Activated T-helper 1 cell treated with anti-CD3 and anti-CD28 coated beads, Interleukin-12 subunit alpha, Interleukin-12 subunit beta, Interleukin-2, Interleukin-4 antibody, amounts not matched to agents 30 ng/mL and 10 ng/mL and 1 ng/mL, durations not matched to agents 14 hours and 24 hours and 36 hours (primary cell): ENCODE data around the gene HCFC1R1. TPM values are rescaled to one million over a fixed set of nuclear protein-coding genes. Genes with fewer than 3 reads are reported as not detected.

Experiments
- DNase-seq: peaks from one replicate; pipeline ENCODE4 v3.0.0; 2021; ENCODE audit warnings: low spot score
- H3K27ac Mint-ChIP-seq: one replicate; pipeline ENCODE4 v1.8.0; 2021; ENCODE audit warnings: mild to moderate bottlenecking, mixed read lengths
- H3K27me3 Mint-ChIP-seq: one replicate; pipeline ENCODE4 v1.8.0; 2022; ENCODE audit warnings: mild to moderate bottlenecking, moderate library complexity, mixed read lengths; ENCODE audit not compliant: insufficient read depth
- H3K36me3 Mint-ChIP-seq: one replicate; pipeline ENCODE4 v1.8.0; 2021; ENCODE audit warnings: low read depth, mixed read lengths
- H3K4me1 Mint-ChIP-seq: one replicate; pipeline ENCODE4 v1.8.0; 2021; ENCODE audit warnings: low read depth, mixed read lengths
- H3K4me3 Mint-ChIP-seq: one replicate; pipeline ENCODE4 v1.8.0; 2021; ENCODE audit warnings: mild to moderate bottlenecking, moderate library complexity, mixed read lengths
- H3K9me3 Mint-ChIP-seq: one replicate; pipeline ENCODE4 v1.8.0; 2021; ENCODE audit warnings: mixed read lengths
- intact Hi-C: fragments of 100-400 bp; cut with micrococcal nuclease; formaldehyde crosslinking; loops from one replicate; pipeline ENCODE4 v1.15.1; 2024
- total RNA-seq: library from RNA; stranded (reverse); gene quantifications from 2 replicates; pipeline ENCODE4 v1.2.3, GENCODE V29; 2022

The HCFC1R1 gene
- total RNA-seq, 1 donor from 2014 or later: 30.0 TPM

GRCh38 chr16:3026609-3027488 lies 3.1 kb upstream of the HCFC1R1 start:
- no peak for DNase-seq
- Mint-ChIP-seq H3K4me1 (peaks cover 37% of the 10 kb centered on the region), H3K9me3 (no peaks in the 10 kb centered on the region), H3K36me3 (peaks cover 17% of the 10 kb centered on the region), H3K27me3 (peaks cover 9% of the 10 kb centered on the region), H3K27ac (no peak overlapping the region), H3K4me3 (no peak overlapping the region)
- intact Hi-C loops: no loop called here

GRCh38 chr16:3026003-3026378 lies 2.2 kb upstream of the HCFC1R1 start:
- Mint-ChIP-seq H3K36me3 (peaks cover 15% of the 10 kb centered on the region), H3K4me1 (peaks cover 44% of the 10 kb centered on the region), H3K9me3 (no peaks in the 10 kb centered on the region), H3K4me3 (no peak overlapping the region), H3K27ac (no peak overlapping the region), H3K27me3 (peaks cover 6% of the 10 kb centered on the region)
- DNase-seq: no peak
- intact Hi-C loops: no loop called here

DNA sequence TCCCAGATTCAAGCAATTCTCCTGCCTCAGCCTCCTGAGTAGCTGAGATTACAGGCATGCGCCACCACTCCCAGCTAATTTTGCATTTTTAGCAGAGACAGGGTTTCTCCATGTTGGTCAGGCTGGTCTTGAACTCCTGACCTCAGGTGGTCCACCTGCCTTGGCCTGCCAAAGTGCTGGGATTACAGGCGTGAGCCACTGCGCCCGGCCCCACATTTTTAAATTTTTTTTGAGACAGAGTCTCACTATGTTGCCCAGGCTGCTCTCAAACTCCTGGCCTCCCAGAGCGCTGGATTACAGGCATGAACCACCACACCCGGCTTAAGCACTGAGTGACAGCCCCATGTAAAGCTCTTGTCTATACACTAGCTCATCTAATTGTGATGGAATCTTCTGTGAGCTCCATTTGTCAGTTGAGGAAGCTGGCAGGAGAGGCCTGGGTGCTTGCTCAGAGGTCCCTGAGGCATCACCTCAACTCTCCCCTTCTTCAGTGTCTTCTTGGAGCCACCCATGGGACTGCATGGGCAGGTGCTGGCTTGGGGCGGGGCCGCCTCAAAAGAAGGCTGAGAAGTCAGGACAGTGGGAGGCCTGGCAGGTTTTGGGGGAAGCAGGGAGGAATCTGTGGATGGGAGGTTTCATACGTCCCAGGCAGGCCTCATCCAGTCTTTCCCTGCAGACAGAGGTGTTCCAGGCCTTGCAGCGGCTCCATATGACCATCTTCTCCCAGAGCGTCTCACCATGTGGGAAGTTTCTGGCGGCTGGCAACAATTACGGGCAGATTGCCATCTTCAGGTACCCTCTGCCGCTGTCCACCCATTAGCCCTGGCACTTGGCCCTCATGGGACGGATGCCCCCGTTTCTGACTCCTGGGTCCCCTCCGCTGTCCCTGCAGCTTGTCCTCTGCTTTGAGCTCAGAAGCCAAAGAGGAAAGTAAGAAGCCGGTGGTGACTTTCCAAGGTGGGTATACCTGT lies 1.6 kb upstream of the HCFC1R1 start:
- Mint-ChIP-seq H3K27me3 (peaks cover 5% of the 10 kb centered on the region), H3K4me3 (no peak overlapping the region), H3K4me1 (peaks cover 44% of the 10 kb centered on the region), H3K36me3 (peaks cover 15% of the 10 kb centered on the region), H3K27ac (no peak overlapping the region), H3K9me3 (no peaks in the 10 kb centered on the region)
- intact Hi-C loops: no loop called here
- no peak for DNase-seq

GRCh38 chr16:3023415-3023668 lies 400 bp downstream of the HCFC1R1 start:
- DNase-seq: no peak
- Mint-ChIP-seq H3K27me3 (peaks cover 3% of the 10 kb centered on the region), H3K4me1 (peaks cover 35% of the 10 kb centered on the region), H3K36me3 (peaks cover 15% of the 10 kb centered on the region), H3K27ac (peak overlapping the region; percentile 91), H3K9me3 (no peaks in the 10 kb centered on the region), H3K4me3 (peak overlapping the region; percentile 84)
- intact Hi-C loops: loop anchor here (2.0 kb wide), 2 partner anchors 55 to 119 kb away; partner anchors contain the start of gene PAQR4

GRCh38 chr16:3022684-3023414 lies 893 bp downstream of the HCFC1R1 start:
- peaks cover 5% of the 10 kb centered on the region for H3K27me3 Mint-ChIP-seq
- H3K36me3 Mint-ChIP-seq: peaks cover 15% of the 10 kb centered on the region
- H3K4me3 Mint-ChIP-seq: peak overlapping the region; percentile 84
- no peak for DNase-seq
- H3K9me3 Mint-ChIP-seq: no peaks in the 10 kb centered on the region
- peaks cover 35% of the 10 kb centered on the region for H3K4me1 Mint-ChIP-seq
- peak overlapping the region; percentile 91 for H3K27ac Mint-ChIP-seq
- intact Hi-C loops: loop anchor here (1.0 to 2.0 kb wide), 3 partner anchors 54 to 241 kb away; partner anchors contain the start of gene PAQR4

DNA sequence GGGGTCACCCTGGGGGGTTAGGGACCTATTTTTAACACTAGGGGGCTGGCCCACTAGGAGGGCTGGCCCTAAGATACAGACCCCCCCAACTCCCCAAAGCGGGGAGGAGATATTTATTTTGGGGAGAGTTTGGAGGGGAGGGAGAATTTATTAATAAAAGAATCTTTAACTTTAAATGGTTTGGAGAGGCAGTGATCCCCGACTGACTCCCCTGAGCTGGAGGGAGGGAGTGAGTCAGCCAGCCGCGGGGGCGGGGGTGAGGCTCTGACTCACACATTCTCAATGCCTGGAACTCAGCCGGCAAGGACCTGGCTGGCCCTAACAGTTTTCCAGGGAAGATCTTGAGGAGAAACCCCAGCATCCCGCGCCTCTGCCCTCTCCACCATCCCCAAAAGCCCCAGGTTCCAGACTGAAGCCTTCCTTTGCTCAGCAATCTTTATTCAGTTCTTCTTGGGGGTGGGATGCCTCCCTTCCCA lies 1.5 kb downstream of the HCFC1R1 start:
- H3K27me3 Mint-ChIP-seq: peaks cover 6% of the 10 kb centered on the region
- H3K4me3 Mint-ChIP-seq: peak overlapping the region; percentile 84
- peak; percentile 73 for DNase-seq
- peak overlapping the region; percentile 91 for H3K27ac Mint-ChIP-seq
- intact Hi-C loops: loop anchor here (1.0 to 2.0 kb wide), 3 partner anchors 53 to 242 kb away; partner anchors contain the start of gene PAQR4
- H3K4me1 Mint-ChIP-seq: peaks cover 35% of the 10 kb centered on the region
- no peaks in the 10 kb centered on the region for H3K9me3 Mint-ChIP-seq
- H3K36me3 Mint-ChIP-seq: peaks cover 15% of the 10 kb centered on the region

DNA sequence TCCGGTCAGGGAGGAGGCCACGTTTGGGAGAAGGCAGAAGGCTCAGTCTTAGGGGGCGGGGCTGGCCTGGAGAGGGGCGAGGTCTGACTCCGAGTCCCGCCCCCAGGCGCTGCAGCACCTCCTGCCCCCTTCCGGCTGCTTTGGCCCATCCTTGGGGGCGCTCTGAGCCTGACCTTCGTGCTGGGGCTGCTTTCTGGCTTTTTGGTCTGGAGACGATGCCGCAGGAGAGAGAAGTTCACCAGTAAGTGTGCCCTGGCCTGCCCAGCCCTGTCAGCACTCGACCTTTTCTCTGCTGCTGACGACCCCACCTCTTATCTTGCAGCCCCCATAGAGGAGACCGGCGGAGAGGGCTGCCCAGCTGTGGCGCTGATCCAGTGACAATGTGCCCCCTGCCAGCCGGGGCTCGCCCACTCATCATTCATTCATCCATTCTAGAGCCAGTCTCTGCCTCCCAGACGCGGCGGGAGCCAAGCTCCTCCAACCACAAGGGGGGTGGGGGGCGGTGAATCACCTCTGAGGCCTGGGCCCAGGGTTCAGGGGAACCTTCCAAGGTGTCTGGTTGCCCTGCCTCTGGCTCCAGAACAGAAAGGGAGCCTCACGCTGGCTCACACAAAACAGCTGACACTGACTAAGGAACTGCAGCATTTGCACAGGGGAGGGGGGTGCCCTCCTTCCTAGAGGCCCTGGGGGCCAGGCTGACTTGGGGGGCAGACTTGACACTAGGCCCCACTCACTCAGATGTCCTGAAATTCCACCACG lies 2.1 kb downstream of the HCFC1R1 start:
- DNase-seq: peak; percentile 60
- Mint-ChIP-seq H3K4me1 (peaks cover 35% of the 10 kb centered on the region), H3K36me3 (peaks cover 14% of the 10 kb centered on the region), H3K27ac (peak overlapping the region; percentile 91), H3K9me3 (no peaks in the 10 kb centered on the region), H3K27me3 (peaks cover 12% of the 10 kb centered on the region), H3K4me3 (peak overlapping the region; percentile 84)
- intact Hi-C loops: loop anchor here (1.0 to 2.0 kb wide), 3 partner anchors 53 to 243 kb away; partner anchors contain the start of gene PAQR4

DNA sequence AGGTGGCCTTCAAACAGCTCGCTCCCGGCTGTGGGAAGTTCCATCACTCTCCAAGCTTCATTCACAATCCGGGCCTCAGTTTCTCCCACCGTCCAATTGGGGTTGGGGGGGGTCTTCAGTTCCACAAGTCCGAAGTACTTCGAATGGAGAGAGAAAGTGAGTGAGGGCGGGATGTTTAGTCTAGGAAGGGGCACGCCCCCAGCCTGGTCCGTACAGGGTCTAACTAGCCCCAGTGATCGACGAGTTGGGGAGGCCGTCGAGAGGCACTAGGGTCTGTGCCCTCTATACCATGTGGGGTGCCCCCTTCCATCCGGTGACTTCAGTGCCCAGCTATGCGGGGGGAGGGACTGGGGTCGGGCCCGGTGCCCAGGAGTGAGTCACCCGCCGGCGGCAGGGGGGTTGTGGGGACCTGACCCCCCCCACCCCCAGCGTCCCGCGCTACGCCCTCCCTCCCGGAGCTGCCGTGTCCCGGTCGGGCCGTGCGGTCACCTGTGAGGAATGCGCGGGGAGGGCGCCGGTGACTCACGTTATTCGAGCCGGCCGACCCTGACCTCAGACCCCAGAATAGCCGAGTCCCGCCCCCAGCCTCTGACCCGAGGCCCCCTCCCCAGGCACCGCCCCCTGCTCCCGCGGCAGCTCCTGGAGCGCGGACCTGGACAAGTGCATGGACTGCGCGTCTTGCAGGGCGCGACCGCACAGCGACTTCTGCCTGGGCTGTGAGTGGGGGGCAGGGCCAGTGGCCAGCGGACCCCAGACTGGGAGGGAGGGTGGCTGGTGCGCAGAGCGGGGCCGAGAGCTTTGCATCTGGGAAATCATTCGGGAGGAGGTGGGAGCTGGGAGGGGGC lies 2.9 kb downstream of the HCFC1R1 start:
- peak; percentile 27 for DNase-seq
- Mint-ChIP-seq H3K4me1 (peaks cover 35% of the 10 kb centered on the region), H3K36me3 (peaks cover 7% of the 10 kb centered on the region), H3K4me3 (peak overlapping the region; percentile 90), H3K27ac (peak overlapping the region; percentile 91), H3K27me3 (peaks cover 16% of the 10 kb centered on the region), H3K9me3 (no peaks in the 10 kb centered on the region)
- intact Hi-C loops: loop anchor here (1.0 kb wide), 2 partner anchors 7 to 18 kb away; no protein-coding TSS in a partner anchor

GRCh38 chr16:3020247-3020603 lies 3.5 kb downstream of the HCFC1R1 start, which contains the start of gene TNFRSF12A:
Gene TNFRSF12A, plus strand, starts transcription at chr16:3020368. Its CDS starts 30 bp downstream, at chr16:3020398.
- H3K27ac Mint-ChIP-seq: peak within 1 kb of the TSS; percentile 91
- peak; percentile 66 for DNase-seq
- peaks cover 16% of the 10 kb centered on the region for H3K27me3 Mint-ChIP-seq
- H3K9me3 Mint-ChIP-seq: no peaks in the 10 kb centered on the region
- peaks cover 2% of the 10 kb centered on the region for H3K36me3 Mint-ChIP-seq
- peaks cover 35% of the 10 kb centered on the region for H3K4me1 Mint-ChIP-seq
- intact Hi-C loops: loop anchor here (1.0 kb wide), 2 partner anchors 8 to 17 kb away; no protein-coding TSS in a partner anchor
- peak within 1 kb of the TSS; percentile 90 for H3K4me3 Mint-ChIP-seq

DNA sequence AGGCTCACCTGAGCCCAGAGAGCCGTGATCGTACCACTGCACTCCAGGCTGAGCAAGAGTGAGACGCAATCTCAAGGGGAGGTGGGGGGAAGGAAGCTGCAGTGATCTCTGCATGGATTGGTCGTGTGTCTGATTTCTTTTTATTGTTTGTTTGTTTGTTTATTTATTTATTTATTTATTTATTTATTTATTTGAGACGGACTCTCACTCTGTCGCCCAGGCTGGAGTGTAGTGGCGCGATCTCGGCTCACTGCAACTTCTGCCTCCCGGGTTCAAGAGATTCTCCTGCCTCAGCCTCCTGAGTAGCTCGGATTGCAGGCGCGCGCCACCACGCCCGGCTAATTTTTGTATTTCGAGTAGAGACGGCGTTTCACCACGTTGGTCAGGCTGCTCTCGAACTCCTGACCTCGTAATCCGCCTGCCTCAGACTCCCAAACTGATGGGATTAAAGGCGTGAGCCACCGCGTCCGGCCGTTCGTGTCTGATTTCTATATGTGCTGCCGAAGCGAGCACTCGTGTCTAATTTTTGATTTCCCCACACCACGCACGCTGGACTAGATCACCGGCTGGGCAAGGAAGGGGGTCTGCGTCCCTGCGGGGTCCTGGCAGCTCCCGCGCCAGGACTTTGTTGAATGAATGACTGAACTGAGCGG lies 4.0 kb downstream of the HCFC1R1 start:
- H3K36me3 Mint-ChIP-seq: peaks cover 2% of the 10 kb centered on the region
- intact Hi-C loops: loop anchor here (1.0 kb wide), 2 partner anchors 9 to 16 kb away; no protein-coding TSS in a partner anchor
- peak overlapping the region; percentile 90 for H3K4me3 Mint-ChIP-seq
- H3K4me1 Mint-ChIP-seq: peaks cover 35% of the 10 kb centered on the region
- H3K27ac Mint-ChIP-seq: peak overlapping the region; percentile 83
- H3K27me3 Mint-ChIP-seq: peaks cover 16% of the 10 kb centered on the region
- no peak for DNase-seq
- no peaks in the 10 kb centered on the region for H3K9me3 Mint-ChIP-seq
